SH-SY5Y (cell line): ENCODE measurements around the gene THSD7A.

Experiments used
- GATA2 ChIP-seq: IDR thresholded peaks from 2 replicates; pipeline ENCODE4 v1.6.1; 2011; ENCODE audit warnings: mild to moderate bottlenecking, low read depth, low read length
- GATA3 ChIP-seq: IDR thresholded peaks from 2 replicates; pipeline ENCODE4 v1.6.1; 2011; ENCODE audit warnings: low read depth, mild to moderate bottlenecking, low read length, moderate library complexity

DNA sequence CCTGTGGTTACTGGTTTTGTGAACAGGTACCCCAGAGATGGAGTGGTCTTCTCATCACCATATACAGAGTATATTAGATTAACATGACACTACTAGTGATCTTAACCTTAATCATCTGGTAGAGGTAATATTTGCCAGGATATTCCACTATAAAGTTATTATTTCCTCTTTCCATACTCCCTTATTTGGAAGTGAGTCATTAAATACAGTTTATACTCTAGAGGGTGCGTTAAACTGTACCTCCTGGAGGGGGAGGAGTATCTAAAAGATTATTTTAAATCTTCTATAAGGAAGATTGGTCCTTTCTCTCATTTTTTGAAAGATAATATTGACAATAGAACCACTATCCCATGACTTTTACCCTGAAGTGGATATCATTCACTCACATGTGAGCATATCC is 85.4 kb downstream of the THSD7A start:
- TF ChIP-seq GATA2 (no peak), GATA3 (no peak)
